ENCODE measurements around the gene AUTS2. TPM values are rescaled to one million over a fixed set of nuclear protein-coding genes. Genes with fewer than 3 reads are reported as not detected.

The AUTS2 gene
- total and polyA plus RNA-seq, 10 of the 15 experiments (the other 5 are each of a cell fraction or from before 2014, with no cell fraction given): 6.4 to 55.6 (median 21.6) TPM

DNA sequence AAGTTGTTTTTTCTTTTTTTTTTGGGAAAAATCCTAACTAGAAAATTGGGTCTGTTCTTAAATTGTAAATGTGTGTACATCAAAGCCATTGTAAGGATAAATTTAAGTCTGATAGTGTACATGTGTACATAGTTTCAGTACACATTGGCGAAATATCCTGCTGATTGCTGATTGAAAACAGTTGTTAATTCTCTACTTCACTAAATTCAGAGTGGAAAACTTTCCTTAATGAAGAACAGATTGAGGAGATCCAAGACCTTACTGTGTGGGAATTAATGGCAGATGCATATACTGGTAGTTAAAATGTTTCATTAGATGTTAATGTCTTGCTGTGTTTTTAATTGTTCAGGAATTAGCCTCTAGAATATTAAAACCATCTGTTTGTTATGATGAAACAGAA is 506.0 kb downstream of the AUTS2 start (continued):
- TF ChIP-seq TCF3 (IDR thresholded peaks at IDR 0.05; ENCODE audit: borderline replicate concordance, insufficient read depth, low read depth, low read length): no peak
- no peak for TF ChIP-seq MYB (IDR thresholded peaks at IDR 0.05; ENCODE audit: borderline replicate concordance, low read depth, low read length)
- no peak for TF ChIP-seq MXI1 (IDR thresholded peaks at IDR 0.05; ENCODE audit: low read depth, low read length)
- TF ChIP-seq BACH1 (IDR thresholded peaks at IDR 0.05; ENCODE audit: borderline replicate concordance): no peak
- TF ChIP-seq, protein P1, sequence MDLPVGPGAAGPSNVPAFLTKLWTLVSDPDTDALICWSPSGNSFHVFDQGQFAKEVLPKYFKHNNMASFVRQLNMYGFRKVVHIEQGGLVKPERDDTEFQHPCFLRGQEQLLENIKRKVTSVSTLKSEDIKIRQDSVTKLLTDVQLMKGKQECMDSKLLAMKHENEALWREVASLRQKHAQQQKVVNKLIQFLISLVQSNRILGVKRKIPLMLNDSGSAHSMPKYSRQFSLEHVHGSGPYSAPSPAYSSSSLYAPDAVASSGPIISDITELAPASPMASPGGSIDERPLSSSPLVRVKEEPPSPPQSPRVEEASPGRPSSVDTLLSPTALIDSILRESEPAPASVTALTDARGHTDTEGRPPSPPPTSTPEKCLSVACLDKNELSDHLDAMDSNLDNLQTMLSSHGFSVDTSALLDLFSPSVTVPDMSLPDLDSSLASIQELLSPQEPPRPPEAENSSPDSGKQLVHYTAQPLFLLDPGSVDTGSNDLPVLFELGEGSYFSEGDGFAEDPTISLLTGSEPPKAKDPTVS (IDR thresholded peaks at IDR 0.05; ENCODE audit: low read depth, low read length): no peak
- TF ChIP-seq FOXM1 (IDR thresholded peaks at IDR 0.05; ENCODE audit: low read depth, low read length): no peak
- no peak for TF ChIP-seq IKZF2 (IDR thresholded peaks at IDR 0.05)

DNA sequence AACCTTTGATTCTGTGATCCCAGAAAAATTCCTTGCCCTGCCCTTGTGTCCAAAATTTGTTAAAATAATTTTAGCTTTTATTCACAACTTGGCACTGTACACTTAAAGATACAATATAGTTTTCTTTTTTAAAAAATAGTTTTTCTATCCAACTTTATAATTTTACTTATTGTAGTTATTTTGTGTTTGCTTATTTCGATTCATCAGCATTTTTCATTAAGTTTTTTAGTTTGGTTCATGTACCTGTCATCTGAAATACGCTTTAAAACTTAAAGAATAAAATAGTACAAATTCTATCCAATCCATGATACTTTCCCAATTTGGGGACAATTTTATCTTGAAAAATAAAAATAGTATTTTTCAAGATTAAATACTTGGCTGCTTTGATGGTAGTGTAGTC is 514.8 kb downstream of the AUTS2 start:
- intact Hi-C loops (cut with micrococcal nuclease; ENCODE audit: unreplicated experiment): no loop called here
- BruUV-seq (replicated peaks): no TSS peak
- no peak for DNase-seq (ENCODE audit: low read depth, low spot score)
- ChIA-PET CTCF (interaction anchor here (0.8 to 1.1 kb wide), 2 partner anchors 8 to 15 kb away, joined by 3 read pairs; no protein-coding TSS in a partner anchor), POLR2A (no interaction called here), RAD21 (ENCODE audit: unreplicated experiment) (interaction anchor here (0.7 kb wide), 1 partner anchor 178 kb away, joined by 3 read pairs; no protein-coding TSS in a partner anchor), SMC1A (ENCODE audit: uncharacterized antibody, unreplicated experiment) (interaction anchor here (0.7 to 2.0 kb wide), 5 partner anchors 9 to 80 kb away, joined by 3 to 5 read pairs (median 3); no protein-coding TSS in a partner anchor)
- H4K20me1 ChIP-seq (ENCODE audit: control insufficient read depth, insufficient read depth): no peaks in the 10 kb centered on the region
- H3K4me3 ChIP-seq: no peak overlapping the region
- H3K4me1 ChIP-seq (ENCODE audit: control insufficient read depth, insufficient read depth, low read length): no peaks in the 10 kb centered on the region
- H3K36me3 ChIP-seq (ENCODE audit: control insufficient read depth in 2 of 2, insufficient read depth in 2 of 2, low read length in 1 of 2): no peaks in the 10 kb centered on the region; a peak in 1 of 4 replicates
- in situ Hi-C loops (cut with MboI): no loop called here
- 22% methylated on average over 2 of the region's 2 CpGs for WGBS (ENCODE audit: insufficient coverage, insufficient replicate concordance, low lambda C conversion rate, missing lambda C conversion rate)
- no peak overlapping the region for H3K4me2 ChIP-seq (ENCODE audit: control insufficient read depth, insufficient read depth)
- H3K9ac ChIP-seq (ENCODE audit: control insufficient read depth, insufficient read depth, low read length): no peak overlapping the region
- no peaks in the 10 kb centered on the region; the same call in 2 of the 3 replicates for H3K9me3 ChIP-seq (replicated peaks; ENCODE audit: control insufficient read depth, insufficient read depth, low read length)
- no peak for ATAC-seq
- no peak overlapping the region for H2AFZ ChIP-seq (ENCODE audit: control insufficient read depth, low read depth, low read length)
- no peaks in the 10 kb centered on the region for H3K79me2 ChIP-seq (ENCODE audit: control insufficient read depth, insufficient read depth, low read length)
- no peak for FAIRE-seq
- H3K27ac ChIP-seq (ENCODE audit: control insufficient read depth, insufficient read depth): no peak overlapping the region
- no peaks in the 10 kb centered on the region for H3K27me3 ChIP-seq (replicated peaks in 1 of 2; ENCODE audit: control insufficient read depth in 2 of 2, insufficient read depth in 2 of 2, low read length in 1 of 2)
- no peak for TF ChIP-seq TAF1 (IDR thresholded peaks at IDR 0.05; ENCODE audit: borderline replicate concordance, low read depth, low read length)
- no peak for TF ChIP-seq SUZ12 (IDR thresholded peaks at IDR 0.05; ENCODE audit: unreplicated experiment)
- TF ChIP-seq CBX5 (IDR thresholded peaks at IDR 0.05; ENCODE audit: low read depth): no peak
- TF ChIP-seq CHD2 (IDR thresholded peaks at IDR 0.05; ENCODE audit: borderline replicate concordance, low read depth, low read length): no peak
- TF ChIP-seq, protein P2, sequence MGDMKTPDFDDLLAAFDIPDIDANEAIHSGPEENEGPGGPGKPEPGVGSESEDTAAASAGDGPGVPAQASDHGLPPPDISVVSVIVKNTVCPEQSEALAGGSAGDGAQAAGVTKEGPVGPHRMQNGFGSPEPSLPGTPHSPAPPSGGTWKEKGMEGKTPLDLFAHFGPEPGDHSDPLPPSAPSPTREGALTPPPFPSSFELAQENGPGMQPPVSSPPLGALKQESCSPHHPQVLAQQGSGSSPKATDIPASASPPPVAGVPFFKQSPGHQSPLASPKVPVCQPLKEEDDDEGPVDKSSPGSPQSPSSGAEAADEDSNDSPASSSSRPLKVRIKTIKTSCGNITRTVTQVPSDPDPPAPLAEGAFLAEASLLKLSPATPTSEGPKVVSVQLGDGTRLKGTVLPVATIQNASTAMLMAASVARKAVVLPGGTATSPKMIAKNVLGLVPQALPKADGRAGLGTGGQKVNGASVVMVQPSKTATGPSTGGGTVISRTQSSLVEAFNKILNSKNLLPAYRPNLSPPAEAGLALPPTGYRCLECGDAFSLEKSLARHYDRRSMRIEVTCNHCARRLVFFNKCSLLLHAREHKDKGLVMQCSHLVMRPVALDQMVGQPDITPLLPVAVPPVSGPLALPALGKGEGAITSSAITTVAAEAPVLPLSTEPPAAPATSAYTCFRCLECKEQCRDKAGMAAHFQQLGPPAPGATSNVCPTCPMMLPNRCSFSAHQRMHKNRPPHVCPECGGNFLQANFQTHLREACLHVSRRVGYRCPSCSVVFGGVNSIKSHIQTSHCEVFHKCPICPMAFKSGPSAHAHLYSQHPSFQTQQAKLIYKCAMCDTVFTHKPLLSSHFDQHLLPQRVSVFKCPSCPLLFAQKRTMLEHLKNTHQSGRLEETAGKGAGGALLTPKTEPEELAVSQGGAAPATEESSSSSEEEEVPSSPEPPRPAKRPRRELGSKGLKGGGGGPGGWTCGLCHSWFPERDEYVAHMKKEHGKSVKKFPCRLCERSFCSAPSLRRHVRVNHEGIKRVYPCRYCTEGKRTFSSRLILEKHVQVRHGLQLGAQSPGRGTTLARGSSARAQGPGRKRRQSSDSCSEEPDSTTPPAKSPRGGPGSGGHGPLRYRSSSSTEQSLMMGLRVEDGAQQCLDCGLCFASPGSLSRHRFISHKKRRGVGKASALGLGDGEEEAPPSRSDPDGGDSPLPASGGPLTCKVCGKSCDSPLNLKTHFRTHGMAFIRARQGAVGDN (IDR thresholded peaks at IDR 0.05): no peak
- TF ChIP-seq CHD1 (IDR thresholded peaks at IDR 0.05; ENCODE audit: low read depth, low read length): no peak
- no peak for TF ChIP-seq ZSCAN29 (IDR thresholded peaks at IDR 0.05)
- TF ChIP-seq, protein P3, sequence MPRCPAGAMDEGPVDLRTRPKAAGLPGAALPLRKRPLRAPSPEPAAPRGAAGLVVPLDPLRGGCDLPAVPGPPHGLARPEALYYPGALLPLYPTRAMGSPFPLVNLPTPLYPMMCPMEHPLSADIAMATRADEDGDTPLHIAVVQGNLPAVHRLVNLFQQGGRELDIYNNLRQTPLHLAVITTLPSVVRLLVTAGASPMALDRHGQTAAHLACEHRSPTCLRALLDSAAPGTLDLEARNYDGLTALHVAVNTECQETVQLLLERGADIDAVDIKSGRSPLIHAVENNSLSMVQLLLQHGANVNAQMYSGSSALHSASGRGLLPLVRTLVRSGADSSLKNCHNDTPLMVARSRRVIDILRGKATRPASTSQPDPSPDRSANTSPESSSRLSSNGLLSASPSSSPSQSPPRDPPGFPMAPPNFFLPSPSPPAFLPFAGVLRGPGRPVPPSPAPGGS (IDR thresholded peaks at IDR 0.05; ENCODE audit: borderline replicate concordance, insufficient read depth, low read depth, low read length, poor library complexity, severe bottlenecking): no peak
- TF ChIP-seq FOXM1 (IDR thresholded peaks at IDR 0.05; ENCODE audit: low read depth, low read length): no peak
- TF ChIP-seq ASH2L (IDR thresholded peaks at IDR 0.05; ENCODE audit: borderline replicate concordance, low read depth): no peak
- no peak for TF ChIP-seq TCF12 (IDR thresholded peaks at IDR 0.05; ENCODE audit: low read depth, low read length)

Measured in GM12878 (cell line).